PFSK-1 (cell line): ENCODE measurements around the gene SLC35F1.

Experiments used
- FOXP2 ChIP-seq: optimal IDR thresholded peaks from 2 replicates; pipeline ENCODE3; 2011; ENCODE audit warnings: borderline replicate concordance, control low read depth, inconsistent platforms; ENCODE audit not compliant: insufficient read depth; ENCODE audit errors: extremely low read length, extremely low read depth
- POLR2AphosphoS5 ChIP-seq: IDR thresholded peaks from 2 replicates; pipeline ENCODE4 v1.6.1; 2012; ENCODE audit warnings: low read depth, mild to moderate bottlenecking, control low read depth, low read length, moderate library complexity
- SIN3A ChIP-seq: IDR thresholded peaks from 2 replicates; pipeline ENCODE4 v1.6.1; 2012; ENCODE audit warnings: mild to moderate bottlenecking, low read length, moderate library complexity, borderline replicate concordance; ENCODE audit not compliant: insufficient read depth
- TAF1 ChIP-seq: IDR thresholded peaks from 2 replicates; pipeline ENCODE4 v1.6.1; 2012; ENCODE audit warnings: low read length, control low read depth, borderline replicate concordance; ENCODE audit not compliant: insufficient read depth
- TF ChIP-seq, protein P1 (sequence below), 2 experiments: IDR thresholded peaks; 2 replicates each; pipeline versions ENCODE4 v1.6.1 to v1.8.0; 2011 to 2012; ENCODE audit warnings: low read depth in 2 of 2, low read length in 2 of 2, control low read depth in 1 of 2, inconsistent platforms in 1 of 2, mild to moderate bottlenecking in 1 of 2, moderate library complexity in 1 of 2; ENCODE audit not compliant: insufficient read depth in 1 of 2

DNA sequence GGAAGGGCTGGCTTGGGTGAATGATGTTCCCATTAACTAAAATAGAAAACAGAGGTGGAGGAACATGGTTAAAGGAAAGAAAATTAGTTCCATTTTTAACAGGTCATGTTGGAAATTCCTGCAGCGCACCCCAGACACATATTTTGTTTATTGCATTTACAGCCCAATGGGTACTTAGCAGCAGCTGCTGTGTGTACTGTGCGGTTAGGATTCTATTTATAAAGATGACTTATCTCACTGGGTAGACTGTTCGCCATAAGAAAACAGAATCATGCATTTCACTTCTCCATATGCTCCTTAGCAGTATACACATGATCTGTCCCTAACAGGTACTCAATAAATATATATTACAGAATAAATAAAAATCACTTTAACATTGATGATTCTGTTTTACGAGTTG lies 135.8 kb downstream of the SLC35F1 start:
- TF ChIP-seq POLR2AphosphoS5, result no peak
- TF ChIP-seq FOXP2, result no peak
- TF ChIP-seq SIN3A, result no peak
- TF ChIP-seq, protein P1, sequence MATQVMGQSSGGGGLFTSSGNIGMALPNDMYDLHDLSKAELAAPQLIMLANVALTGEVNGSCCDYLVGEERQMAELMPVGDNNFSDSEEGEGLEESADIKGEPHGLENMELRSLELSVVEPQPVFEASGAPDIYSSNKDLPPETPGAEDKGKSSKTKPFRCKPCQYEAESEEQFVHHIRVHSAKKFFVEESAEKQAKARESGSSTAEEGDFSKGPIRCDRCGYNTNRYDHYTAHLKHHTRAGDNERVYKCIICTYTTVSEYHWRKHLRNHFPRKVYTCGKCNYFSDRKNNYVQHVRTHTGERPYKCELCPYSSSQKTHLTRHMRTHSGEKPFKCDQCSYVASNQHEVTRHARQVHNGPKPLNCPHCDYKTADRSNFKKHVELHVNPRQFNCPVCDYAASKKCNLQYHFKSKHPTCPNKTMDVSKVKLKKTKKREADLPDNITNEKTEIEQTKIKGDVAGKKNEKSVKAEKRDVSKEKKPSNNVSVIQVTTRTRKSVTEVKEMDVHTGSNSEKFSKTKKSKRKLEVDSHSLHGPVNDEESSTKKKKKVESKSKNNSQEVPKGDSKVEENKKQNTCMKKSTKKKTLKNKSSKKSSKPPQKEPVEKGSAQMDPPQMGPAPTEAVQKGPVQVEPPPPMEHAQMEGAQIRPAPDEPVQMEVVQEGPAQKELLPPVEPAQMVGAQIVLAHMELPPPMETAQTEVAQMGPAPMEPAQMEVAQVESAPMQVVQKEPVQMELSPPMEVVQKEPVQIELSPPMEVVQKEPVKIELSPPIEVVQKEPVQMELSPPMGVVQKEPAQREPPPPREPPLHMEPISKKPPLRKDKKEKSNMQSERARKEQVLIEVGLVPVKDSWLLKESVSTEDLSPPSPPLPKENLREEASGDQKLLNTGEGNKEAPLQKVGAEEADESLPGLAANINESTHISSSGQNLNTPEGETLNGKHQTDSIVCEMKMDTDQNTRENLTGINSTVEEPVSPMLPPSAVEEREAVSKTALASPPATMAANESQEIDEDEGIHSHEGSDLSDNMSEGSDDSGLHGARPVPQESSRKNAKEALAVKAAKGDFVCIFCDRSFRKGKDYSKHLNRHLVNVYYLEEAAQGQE (IDR thresholded peaks at IDR 0.05; ENCODE audit: insufficient read depth in 1 of 2, low read depth in 2 of 2, low read length in 2 of 2), result no peak
- no peak for TF ChIP-seq TAF1
